ENCODE data around the gene FBH1.
A peak's percentile ranks its signal among the peaks of the same experiment; 100 is the strongest.
"Not testable (repeated sequence)": the region's sequence is repeated elsewhere in the genome, so short reads cannot be mapped to it uniquely, and the experiment has no call there.

FBH1 gene

GRCh38 chr10:5889624-5890451 is at the start of gene FBH1, which contains the start of gene ANKRD16:
Gene FBH1 (plus strand): TSS chr10:5890243. CDS start chr10:5890346, 103 bp downstream.
Gene ANKRD16 (minus strand): TSS chr10:5889893. CDS start chr10:5889354, 539 bp downstream.
- peak; percentile 86 for FAIRE-seq

DNA sequence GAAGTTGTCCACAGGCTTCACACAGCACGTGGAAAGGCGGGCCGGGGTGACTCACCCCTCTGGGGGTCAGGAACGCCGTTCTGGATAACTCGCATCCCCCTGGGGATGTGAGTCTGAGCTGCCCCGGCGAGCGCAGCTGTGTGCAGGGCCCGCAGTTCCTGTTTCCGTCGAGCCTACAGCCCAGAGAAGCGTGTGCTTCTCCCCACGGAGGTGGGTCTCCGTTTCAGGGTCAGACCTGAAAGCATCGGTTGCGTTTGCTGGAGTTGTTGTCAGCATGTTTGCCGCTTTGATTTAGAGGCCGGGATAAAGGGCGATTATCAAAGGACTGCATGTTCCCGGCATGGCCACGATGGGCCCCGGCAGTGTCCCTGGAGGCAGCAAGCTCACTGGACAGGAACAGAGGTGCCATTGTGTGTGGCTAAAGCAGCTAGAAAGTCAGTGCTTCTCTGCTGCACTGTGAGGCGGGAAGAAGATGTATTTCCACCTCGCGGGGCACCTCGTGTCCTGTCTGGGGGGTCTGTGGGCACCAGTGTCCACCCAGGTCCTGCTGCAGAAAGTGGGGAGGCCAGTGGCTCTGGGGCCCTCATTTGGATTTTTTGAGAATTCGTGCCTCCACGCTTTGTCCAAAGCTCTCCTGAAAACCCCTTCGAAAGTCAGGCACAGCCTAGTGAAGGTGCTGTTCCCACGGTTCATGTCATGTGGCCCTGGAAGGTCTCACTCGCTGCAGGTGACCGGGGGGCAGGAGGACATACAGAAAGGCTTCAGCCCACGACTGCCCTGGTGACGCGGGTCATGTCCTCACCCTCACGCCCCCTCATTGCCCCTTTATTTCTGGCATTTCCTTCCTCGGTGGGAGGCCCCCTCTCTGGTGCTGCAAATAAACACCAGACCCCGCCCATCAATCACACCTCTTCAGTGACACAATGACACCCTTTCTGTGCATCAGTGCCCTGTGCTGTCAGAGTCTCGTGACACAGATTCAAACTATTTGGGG is 49.4 kb upstream of the FBH1 start:
- DNase-seq (ENCODE audit: insufficient read length, low spot score) (peak; percentile 80), FAIRE-seq (peak; percentile 97)

More at GRCh38 chr10:5889624-5890451, at the start of gene FBH1, which contains the start of gene ANKRD16:
- peak; percentile 93 for DNase-seq (ENCODE audit: insufficient read length, low spot score)

GRCh38 chr10:5841965-5842364 is 48.1 kb upstream of the FBH1 start:
- FAIRE-seq, result no peak
- DNase-seq (ENCODE audit: insufficient read length, low spot score), result no peak

- FAIRE-seq (peak; percentile 82), DNase-seq (ENCODE audit: insufficient read length, low spot score) (no peak)
These were observed 46.2 kb upstream of the FBH1 start for GRCh38 chr10:5843686-5844344.

GRCh38 chr10:5844345-5845055 is 45.5 kb upstream of the FBH1 start:
- FAIRE-seq (peak; percentile 61), DNase-seq (ENCODE audit: insufficient read length, low spot score) (no peak)

DNA sequence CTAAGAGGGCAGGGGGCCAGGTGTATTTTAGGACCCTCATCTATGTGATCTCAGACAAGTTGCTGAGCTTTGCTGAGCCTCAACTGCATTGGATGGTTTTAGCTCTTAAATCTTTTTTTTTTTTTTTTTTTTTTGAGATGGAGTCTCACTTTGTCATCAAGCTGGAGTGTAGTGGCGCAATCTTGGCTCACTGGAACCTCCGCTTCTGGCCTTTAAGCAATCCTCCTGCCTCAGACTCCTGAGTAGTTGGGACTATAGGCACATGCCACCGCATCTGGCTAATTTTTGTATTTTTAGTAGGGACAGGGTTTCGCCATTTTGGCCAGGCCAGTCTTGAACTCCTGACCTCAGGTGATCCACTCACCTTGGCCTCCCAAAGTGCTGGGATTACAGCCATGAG is 43.4 kb upstream of the FBH1 start:
- FAIRE-seq, result not testable (repeated sequence)

GRCh38 chr10:5854131-5854475 is 35.9 kb upstream of the FBH1 start:
- DNase-seq (ENCODE audit: insufficient read length, low spot score) (no peak), FAIRE-seq (no peak)

More for the DNA sequence above, 43.4 kb upstream of the FBH1 start:
- not testable (repeated sequence) for DNase-seq (ENCODE audit: insufficient read length, low spot score)

DNA sequence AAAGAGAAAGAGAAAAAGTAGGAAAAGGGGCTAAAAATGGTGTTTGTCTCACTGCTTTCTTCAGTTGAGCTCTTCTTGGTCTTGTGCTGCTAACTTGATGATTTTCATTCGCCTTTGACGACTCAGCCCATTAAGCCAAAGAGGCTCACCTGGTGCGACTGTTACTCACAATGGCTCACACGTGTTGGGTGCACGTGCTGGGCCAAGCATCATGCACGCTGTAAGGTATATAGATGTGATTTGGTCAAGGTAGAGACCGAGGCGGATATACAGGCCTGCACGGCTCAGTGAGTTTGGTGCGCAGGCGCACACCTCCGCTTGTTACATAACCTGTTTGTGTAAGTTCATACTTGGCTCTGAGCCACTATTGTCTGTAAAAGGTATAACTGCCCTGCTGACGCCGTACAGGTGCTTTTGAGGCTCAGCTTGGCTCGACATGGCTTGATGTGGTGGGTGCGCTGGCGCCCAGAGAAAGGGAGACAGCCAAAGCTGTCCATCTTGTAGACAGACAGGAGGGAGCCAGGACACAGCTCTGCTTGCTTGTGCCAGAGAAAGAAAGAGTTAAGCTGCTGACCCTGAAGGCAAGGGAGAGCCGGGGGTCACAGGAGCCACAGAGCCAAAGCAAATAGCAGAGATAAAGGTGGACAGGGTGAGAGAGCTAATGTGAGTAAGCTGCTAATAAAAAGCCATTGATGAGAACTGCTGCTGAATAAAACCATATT is 33.9 kb upstream of the FBH1 start:
- no peak for DNase-seq (ENCODE audit: insufficient read length, low spot score)
- FAIRE-seq, result no peak

DNA sequence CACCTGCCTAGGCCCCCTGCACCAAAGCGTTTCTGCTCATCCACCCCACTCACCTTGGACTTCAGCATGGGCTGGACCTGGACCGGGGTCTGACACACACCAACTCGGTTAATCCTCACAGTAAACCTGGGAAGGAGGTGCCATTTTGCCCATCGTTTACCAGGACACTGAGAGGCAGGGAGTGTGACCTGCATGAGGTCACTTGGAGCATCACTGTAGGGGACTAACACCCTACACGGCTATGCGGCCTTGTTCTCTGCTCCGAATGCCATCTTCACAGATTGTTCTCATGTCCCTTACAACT is 33.4 kb upstream of the FBH1 start:
- no peak for FAIRE-seq
- DNase-seq (ENCODE audit: insufficient read length, low spot score), result no peak

GRCh38 chr10:5858811-5859210 is 31.2 kb upstream of the FBH1 start:
- DNase-seq (ENCODE audit: insufficient read length, low spot score) (no peak), FAIRE-seq (no peak)

DNA sequence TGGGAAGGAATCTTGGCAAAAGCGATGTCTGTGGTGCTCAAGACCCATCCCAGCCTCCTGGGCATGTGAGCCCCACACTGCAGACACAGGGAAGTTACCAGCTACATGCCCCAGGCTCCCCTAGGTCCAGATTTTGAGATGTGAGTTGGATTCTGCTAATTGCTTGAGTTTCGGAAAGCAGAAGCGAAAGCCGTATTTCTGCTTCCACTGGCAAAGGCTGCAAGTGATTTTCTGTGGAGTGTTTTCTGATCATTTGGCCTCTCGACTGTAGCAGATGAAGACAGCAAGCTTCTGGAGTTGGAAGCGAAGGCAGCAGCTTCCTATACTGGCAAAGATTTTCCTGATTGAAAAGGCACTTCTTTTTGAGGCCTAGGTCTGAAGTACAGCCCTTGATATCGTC is 30.0 kb upstream of the FBH1 start:
- no peak for DNase-seq (ENCODE audit: insufficient read length, low spot score)
- no peak for FAIRE-seq

- FAIRE-seq (peak; percentile 99), DNase-seq (ENCODE audit: insufficient read length, low spot score) (peak; percentile 77)
These were observed 27.6 kb upstream of the FBH1 start for GRCh38 chr10:5862360-5862961.

DNA sequence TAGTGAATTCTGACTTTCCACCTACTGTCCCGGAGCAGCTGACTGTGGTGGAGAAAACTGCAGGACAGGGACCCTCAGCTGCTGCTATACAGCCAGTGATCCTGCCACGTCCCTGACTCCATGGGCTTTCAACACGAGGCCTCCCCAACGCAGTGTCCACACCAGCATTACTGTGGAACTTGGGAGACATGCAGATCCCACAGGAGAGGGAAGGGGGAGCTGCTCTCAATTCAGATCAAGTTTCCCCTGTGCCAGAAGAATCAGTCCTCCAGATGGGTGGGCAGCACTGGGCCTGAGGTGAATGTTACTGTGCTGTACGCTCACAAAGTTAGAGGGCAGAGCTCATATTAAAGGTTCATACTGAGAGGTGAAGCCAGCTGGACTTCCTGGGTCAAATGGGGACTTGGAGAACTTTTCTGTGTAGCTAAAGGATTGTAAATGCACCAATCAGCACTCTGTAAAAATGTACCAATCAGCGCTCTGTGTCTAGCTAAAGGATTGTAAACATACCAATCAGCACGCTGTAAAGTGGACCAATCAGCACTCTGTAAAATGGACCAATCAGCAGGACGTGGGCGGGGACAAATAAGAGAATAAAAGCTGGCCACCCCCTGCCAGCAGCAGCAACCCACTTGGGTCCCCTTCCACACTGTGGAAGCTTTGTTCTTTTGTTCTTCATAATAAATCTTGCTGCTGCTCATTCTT is 26.9 kb upstream of the FBH1 start:
- not testable (repeated sequence) for DNase-seq (ENCODE audit: insufficient read length, low spot score)

DNA sequence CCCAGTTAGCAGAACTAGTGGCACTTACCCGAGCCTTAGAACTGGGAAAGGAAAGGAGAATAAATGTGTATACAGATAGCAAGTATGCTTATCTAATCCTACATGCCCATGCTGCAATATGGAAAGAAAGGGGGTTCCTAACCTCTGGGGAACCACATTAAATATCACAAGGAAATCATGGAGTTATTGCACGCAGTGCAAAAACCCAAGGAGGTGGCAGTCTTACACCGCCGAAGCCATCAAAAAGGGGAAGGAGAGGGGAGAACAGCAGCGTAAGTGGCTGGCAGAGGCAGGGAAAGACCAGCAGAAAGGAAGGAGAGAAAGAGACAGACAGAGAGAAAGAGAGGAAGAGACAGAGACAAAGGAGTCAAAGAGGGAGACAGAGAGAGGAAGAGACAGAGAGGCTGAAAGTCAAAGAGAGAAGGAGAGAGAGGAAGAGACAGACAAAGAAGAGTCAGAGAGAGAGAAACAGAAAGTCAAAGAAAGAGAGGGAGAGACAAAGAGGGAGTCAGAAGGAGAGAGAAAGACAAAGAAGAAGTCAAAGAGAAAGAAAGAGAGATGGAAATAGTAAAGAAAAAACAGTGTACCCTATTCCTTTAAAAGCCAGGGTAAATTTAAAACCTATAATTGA is 23.5 kb upstream of the FBH1 start:
- DNase-seq (ENCODE audit: insufficient read length, low spot score); FAIRE-seq: not testable (repeated sequence)

More for the DNA sequence above, 26.9 kb upstream of the FBH1 start:
- not testable (repeated sequence) for FAIRE-seq

DNA sequence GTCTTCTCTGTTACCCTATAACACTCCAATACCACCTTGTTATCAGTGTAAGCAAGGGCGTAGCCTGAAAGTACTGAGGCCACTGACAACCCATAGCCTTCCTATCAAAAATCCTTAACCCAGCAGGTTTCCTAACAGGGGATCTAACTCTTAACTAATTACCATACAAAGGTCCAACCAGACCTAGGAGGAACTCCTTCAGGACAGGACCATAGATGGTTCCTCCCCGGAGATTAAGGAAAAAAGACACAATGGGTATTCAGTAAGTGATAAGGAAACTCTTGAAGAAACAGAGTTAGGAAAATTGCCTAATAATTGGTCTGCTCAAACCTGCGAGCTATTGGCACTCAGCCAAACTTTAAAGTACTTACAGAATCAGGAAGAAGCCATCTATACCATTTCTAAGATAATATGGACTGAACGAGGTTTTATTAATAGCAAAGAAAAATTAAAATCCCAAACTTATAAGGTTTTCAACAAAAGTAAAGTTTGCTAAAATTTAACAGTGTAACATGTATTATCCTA is 22.9 kb upstream of the FBH1 start:
- not testable (repeated sequence) for DNase-seq (ENCODE audit: insufficient read length, low spot score); FAIRE-seq

GRCh38 chr10:5868383-5868782 is 21.7 kb upstream of the FBH1 start:
- not testable (repeated sequence) for DNase-seq (ENCODE audit: insufficient read length, low spot score); FAIRE-seq

DNA sequence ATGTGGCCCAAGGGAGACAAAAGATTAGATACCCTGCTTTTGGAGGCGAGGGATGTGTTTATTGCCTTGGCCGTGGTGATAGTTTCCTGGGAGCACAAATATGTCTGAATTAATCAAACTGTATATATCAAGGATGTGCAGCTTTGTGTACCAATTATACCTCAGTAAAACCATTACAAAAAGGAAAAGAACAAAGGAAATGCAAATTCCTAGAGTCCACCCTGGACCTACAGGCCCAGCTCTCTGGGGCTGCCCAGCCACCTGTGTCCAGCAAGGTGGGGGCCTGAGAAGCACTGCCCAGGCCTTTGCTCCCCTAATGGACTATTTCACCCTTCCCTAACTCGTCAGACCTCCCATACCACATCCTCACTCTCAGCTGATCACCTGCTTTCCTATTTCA is 20.9 kb upstream of the FBH1 start:
- no peak for DNase-seq (ENCODE audit: insufficient read length, low spot score)
- no peak for FAIRE-seq

- DNase-seq (ENCODE audit: insufficient read length, low spot score) (no peak), FAIRE-seq (no peak)
These were observed 18.4 kb upstream of the FBH1 start for GRCh38 chr10:5871596-5871995.

All from GM19239 (cell line).